ENCODE measurements around the gene FAM222B.

DNA sequence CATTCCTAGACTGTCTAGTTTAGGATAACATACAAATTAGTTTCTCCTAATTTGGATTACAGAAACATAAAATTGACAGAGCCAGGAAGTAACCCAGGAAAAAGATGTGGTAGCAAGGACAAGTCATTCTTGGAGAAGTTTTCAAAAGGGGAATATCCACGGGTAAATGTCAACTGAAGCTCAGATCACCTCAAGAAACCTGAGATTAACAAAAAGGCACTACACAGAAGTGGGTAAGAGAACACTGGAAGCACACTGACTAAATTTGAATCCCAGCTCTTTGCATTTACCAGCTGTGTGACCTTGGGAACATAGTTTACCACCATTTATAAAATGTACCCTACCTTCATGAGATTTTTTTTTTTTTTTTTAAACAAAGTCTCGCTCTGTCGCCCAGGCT lies 59.4 kb downstream of the FAM222B start:
- TF ChIP-seq, protein P1, sequence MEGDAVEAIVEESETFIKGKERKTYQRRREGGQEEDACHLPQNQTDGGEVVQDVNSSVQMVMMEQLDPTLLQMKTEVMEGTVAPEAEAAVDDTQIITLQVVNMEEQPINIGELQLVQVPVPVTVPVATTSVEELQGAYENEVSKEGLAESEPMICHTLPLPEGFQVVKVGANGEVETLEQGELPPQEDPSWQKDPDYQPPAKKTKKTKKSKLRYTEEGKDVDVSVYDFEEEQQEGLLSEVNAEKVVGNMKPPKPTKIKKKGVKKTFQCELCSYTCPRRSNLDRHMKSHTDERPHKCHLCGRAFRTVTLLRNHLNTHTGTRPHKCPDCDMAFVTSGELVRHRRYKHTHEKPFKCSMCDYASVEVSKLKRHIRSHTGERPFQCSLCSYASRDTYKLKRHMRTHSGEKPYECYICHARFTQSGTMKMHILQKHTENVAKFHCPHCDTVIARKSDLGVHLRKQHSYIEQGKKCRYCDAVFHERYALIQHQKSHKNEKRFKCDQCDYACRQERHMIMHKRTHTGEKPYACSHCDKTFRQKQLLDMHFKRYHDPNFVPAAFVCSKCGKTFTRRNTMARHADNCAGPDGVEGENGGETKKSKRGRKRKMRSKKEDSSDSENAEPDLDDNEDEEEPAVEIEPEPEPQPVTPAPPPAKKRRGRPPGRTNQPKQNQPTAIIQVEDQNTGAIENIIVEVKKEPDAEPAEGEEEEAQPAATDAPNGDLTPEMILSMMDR (IDR thresholded peaks at IDR 0.05): no peak
- TF ChIP-seq EZH2 (IDR thresholded peaks at IDR 0.05; ENCODE audit: borderline replicate concordance, insufficient read depth, low read depth, low read length, poor library complexity, severe bottlenecking): no peak
